Measurements from ENCODE around the gene UBE2E2. TPM values are rescaled to one million over a fixed set of nuclear protein-coding genes. Genes with fewer than 3 reads are reported as not detected.
"Not testable (repeated sequence)": the region's sequence is repeated elsewhere in the genome, so short reads cannot be mapped to it uniquely, and the experiment has no call there.

UBE2E2 gene
- total RNA-seq, 1 donor from 2014 or later, result 32.5 TPM

GRCh38 chr3:23330568-23330967 is 127.4 kb downstream of the UBE2E2 start:
- TF ChIP-seq, protein P1, sequence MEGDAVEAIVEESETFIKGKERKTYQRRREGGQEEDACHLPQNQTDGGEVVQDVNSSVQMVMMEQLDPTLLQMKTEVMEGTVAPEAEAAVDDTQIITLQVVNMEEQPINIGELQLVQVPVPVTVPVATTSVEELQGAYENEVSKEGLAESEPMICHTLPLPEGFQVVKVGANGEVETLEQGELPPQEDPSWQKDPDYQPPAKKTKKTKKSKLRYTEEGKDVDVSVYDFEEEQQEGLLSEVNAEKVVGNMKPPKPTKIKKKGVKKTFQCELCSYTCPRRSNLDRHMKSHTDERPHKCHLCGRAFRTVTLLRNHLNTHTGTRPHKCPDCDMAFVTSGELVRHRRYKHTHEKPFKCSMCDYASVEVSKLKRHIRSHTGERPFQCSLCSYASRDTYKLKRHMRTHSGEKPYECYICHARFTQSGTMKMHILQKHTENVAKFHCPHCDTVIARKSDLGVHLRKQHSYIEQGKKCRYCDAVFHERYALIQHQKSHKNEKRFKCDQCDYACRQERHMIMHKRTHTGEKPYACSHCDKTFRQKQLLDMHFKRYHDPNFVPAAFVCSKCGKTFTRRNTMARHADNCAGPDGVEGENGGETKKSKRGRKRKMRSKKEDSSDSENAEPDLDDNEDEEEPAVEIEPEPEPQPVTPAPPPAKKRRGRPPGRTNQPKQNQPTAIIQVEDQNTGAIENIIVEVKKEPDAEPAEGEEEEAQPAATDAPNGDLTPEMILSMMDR (conservative IDR thresholded peaks at IDR 0.05; ENCODE audit: low read depth, low read length), result no peak
- no peak overlapping the region for H3K4me3 ChIP-seq (ENCODE audit: low read depth, low read length)
- no peak for DNase-seq (ENCODE audit: low read depth)

- TF ChIP-seq, protein P1 (conservative IDR thresholded peaks at IDR 0.05; ENCODE audit: low read depth, low read length), result no peak
- no peak for DNase-seq (ENCODE audit: low read depth)
- H3K4me3 ChIP-seq (ENCODE audit: low read depth, low read length), result no peak overlapping the region
Observed at GRCh38 chr3:23331141-23331935, 128.2 kb downstream of the UBE2E2 start.

GRCh38 chr3:23333633-23334032 is 130.5 kb downstream of the UBE2E2 start:
- DNase-seq (ENCODE audit: low read depth), result no peak
- no peak overlapping the region for H3K4me3 ChIP-seq (ENCODE audit: low read depth, low read length)
- TF ChIP-seq, protein P1 (conservative IDR thresholded peaks at IDR 0.05; ENCODE audit: low read depth, low read length), result no peak

DNA sequence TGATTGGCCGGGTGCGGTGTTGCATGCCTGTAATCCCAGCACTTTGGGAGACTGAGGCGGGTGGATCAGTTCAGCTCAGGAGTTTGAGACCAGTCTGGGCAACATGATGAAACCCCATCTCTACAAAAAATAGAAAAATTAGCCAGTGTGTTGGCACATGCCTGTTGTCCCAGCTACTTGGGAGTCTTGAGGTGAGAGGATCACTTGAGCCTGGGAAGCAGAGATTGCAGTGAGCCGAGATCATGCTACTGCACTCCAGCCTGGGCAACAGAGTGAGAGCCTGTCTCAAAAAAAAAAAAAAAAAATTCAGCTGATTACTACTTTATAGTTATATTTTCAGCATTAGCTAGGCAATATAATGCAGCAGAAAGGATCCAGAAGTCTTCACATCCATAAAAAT is 133.7 kb downstream of the UBE2E2 start:
- not testable (repeated sequence) for H3K4me3 ChIP-seq (ENCODE audit: low read depth, low read length)

GRCh38 chr3:23341147-23341838 is 138.2 kb downstream of the UBE2E2 start:
- TF ChIP-seq, protein P1 (conservative IDR thresholded peaks at IDR 0.05; ENCODE audit: low read depth, low read length), result no peak
- no peak overlapping the region for H3K4me3 ChIP-seq (ENCODE audit: low read depth, low read length)
- no peak for DNase-seq (ENCODE audit: low read depth)

More for the DNA sequence above, 133.7 kb downstream of the UBE2E2 start:
- not testable (repeated sequence) for DNase-seq (ENCODE audit: low read depth)

DNA sequence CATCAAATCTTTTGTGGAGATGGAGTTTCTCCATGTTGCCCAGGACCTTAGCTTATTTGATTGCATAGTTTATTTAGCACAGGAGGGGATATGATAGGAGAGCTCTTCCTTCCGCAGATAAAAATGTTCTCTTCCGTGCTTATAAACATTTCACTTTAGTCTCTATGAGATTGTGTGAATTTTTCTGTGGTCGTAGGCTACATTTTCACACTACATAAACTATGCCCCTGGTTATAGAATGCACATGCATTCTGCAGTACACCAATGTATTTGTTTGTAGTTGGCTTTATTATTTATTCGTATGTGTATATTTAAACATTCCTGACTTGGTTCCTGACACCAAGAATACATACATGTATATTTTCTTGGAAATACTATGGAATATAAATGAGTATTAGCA is 139.2 kb downstream of the UBE2E2 start:
- TF ChIP-seq, protein P1 (conservative IDR thresholded peaks at IDR 0.05; ENCODE audit: low read depth, low read length), result no peak
- no peak for DNase-seq (ENCODE audit: low read depth)
- no peak overlapping the region for H3K4me3 ChIP-seq (ENCODE audit: low read depth, low read length)

GRCh38 chr3:23343509-23343908 is 140.4 kb downstream of the UBE2E2 start:
- TF ChIP-seq, protein P1 (conservative IDR thresholded peaks at IDR 0.05; ENCODE audit: low read depth, low read length), result no peak
- H3K4me3 ChIP-seq (ENCODE audit: low read depth, low read length), result no peak overlapping the region
- no peak for DNase-seq (ENCODE audit: low read depth)

Measured in epithelial cell of proximal tubule (primary cell).